Frontal cortex (tissue), 4 donors: ENCODE data around the gene SETD2. TPM values are rescaled to one million over a fixed set of nuclear protein-coding genes. Genes with fewer than 3 reads are reported as not detected.

ENCODE experiments used
- DNase-seq, 2 donors: peaks; one replicate each; pipeline ENCODE4 v3.0.0; 2012; ENCODE audit warnings: low spot score in 2 of 2
- FAIRE-seq: peaks from 2 replicates; lab custom pipeline; 2012; peaks lifted over from hg19 to GRCh38; lab: Jason Lieb, UNC
- total RNA-seq: library from RNA; depleted of rRNA; stranded (reverse); fragments of >200 nt; gene quantifications from one replicate; pipeline ENCODE4 v1.2.3, GENCODE V29; 2014
- donor health status: control.
- donor health status: control.
- donor health status: control.

The SETD2 gene
- total RNA-seq, 1 donor from 2014 or later: 77.5 TPM

- FAIRE-seq (no peak), DNase-seq (no peak)
Measured at GRCh38 chr3:46991406-46992165, 172.3 kb downstream of the SETD2 start.

GRCh38 chr3:46990573-46991374 lies 173.1 kb downstream of the SETD2 start:
- DNase-seq (no peak), FAIRE-seq (no peak)

- FAIRE-seq: no peak
- DNase-seq: no peak
Measured at GRCh38 chr3:46989146-46989810, 174.6 kb downstream of the SETD2 start.

- FAIRE-seq: no peak
- DNase-seq: no peak
Measured at GRCh38 chr3:46988616-46989015, 175.3 kb downstream of the SETD2 start.

- DNase-seq: peak in 1 of 2 donors; percentile 58
- no peak for FAIRE-seq
Measured at GRCh38 chr3:46987743-46988401, 176.0 kb downstream of the SETD2 start.

GRCh38 chr3:46987319-46987742 lies 176.6 kb downstream of the SETD2 start:
- FAIRE-seq (no peak), DNase-seq (no peak)

GRCh38 chr3:46986782-46987310 lies 177.1 kb downstream of the SETD2 start:
- DNase-seq: no peak
- no peak for FAIRE-seq

GRCh38 chr3:46986055-46986730 lies 177.7 kb downstream of the SETD2 start:
- FAIRE-seq (no peak), DNase-seq (no peak)

- DNase-seq: no peak
- no peak for FAIRE-seq
Measured at GRCh38 chr3:46985588-46985987, 178.3 kb downstream of the SETD2 start.

GRCh38 chr3:46984591-46985459 lies 179.1 kb downstream of the SETD2 start:
- no peak for DNase-seq

GRCh38 chr3:46982546-46982945 lies 181.4 kb downstream of the SETD2 start:
- no peak for FAIRE-seq
- no peak for DNase-seq

More at GRCh38 chr3:46984591-46985459, 179.1 kb downstream of the SETD2 start:
- no peak for FAIRE-seq

GRCh38 chr3:46981932-46982471 lies 181.9 kb downstream of the SETD2 start:
- no peak for DNase-seq
- no peak for FAIRE-seq

- no peak for DNase-seq
- FAIRE-seq: no peak
Measured at GRCh38 chr3:46979958-46980497, 183.9 kb downstream of the SETD2 start.

GRCh38 chr3:46978985-46979944 lies 184.6 kb downstream of the SETD2 start, which contains the start of gene NBEAL2:
Gene NBEAL2 (plus strand): TSS chr3:46979666. CDS start chr3:46979862, 196 bp downstream.
- FAIRE-seq (no peak), DNase-seq (peak; percentile 86 to 92)

- no peak for FAIRE-seq
- DNase-seq: no peak
Measured at GRCh38 chr3:46978381-46978780, 185.5 kb downstream of the SETD2 start.

GRCh38 chr3:46977811-46978195 lies 186.1 kb downstream of the SETD2 start:
- DNase-seq (no peak), FAIRE-seq (no peak)
